ENCODE results near the gene ALDH9A1. TPM values are rescaled to one million over a fixed set of nuclear protein-coding genes. Genes with fewer than 3 reads are reported as not detected.

The ALDH9A1 gene
- 14.6 and 21.1 TPM in 2 replicates for total RNA-seq (2013; cell fraction: nucleolus; rRNA removed)
- total RNA-seq (2014; rRNA removed) (28.7 and 34.5 TPM in 2 replicates), total RNA-seq (2014; rRNA removed; fragmentation: Illumina TruSeq; extraction: Trizol) (30.6 and 30.9 TPM in 2 replicates), total RNA-seq (2021) (34.4 and 37.0 TPM in 2 replicates), polyA plus RNA-seq (2011; rRNA removed) (106 and 128 TPM in 2 replicates), polyA plus RNA-seq (2014; fragmentation: Illumina TruSeq; extraction: Trizol) (37.2 and 42.2 TPM in 2 replicates), polyA plus RNA-seq (2014; fragmentation: Nextera tagmentation; extraction: Ambion mirVana) (10 to 100 TPM; 25.7 to 35.6 TPM), polyA plus RNA-seq (2014; rRNA removed) (22.7 and 26.7 TPM in 2 replicates), polyA plus RNA-seq (2016; fragmentation: Nextera tagmentation; extraction: Ambion mirVana) (10 to 100 TPM; 49.1 to 51.5 TPM), polyA minus RNA-seq (2011; rRNA and poly(A)+ RNA removed) (47.6 and 80.2 TPM in 2 replicates), Bru-seq, nascent RNA (percentile 83 among the genes with signal in this experiment), BruChase-seq, experiment 1, labeled RNA remaining after a 6-hour chase (percentile 83 among the genes with signal in this experiment), BruChase-seq, experiment 2, labeled RNA remaining after a 2-hour chase (percentile 76 among the genes with signal in this experiment)
- 22.9 TPM for polyA plus RNA-seq (2011; ENCODE audit: low read depth)
- 36.1 and 36.4 TPM in 2 replicates for polyA plus RNA-seq (2011; cell fraction: cytosol; rRNA removed)
- 37.3 and 42.6 TPM in 2 replicates for polyA plus RNA-seq (2011; cell fraction: nucleus; rRNA removed)
- polyA plus RNA-seq (2012), result 24.0 and 33.1 TPM in 2 replicates
- 21.8 and 35.5 TPM in 2 replicates for polyA minus RNA-seq (2011; cell fraction: cytosol; rRNA and poly(A)+ RNA removed)
- polyA minus RNA-seq (2011; cell fraction: nucleus; rRNA and poly(A)+ RNA removed), result 13.7 and 23.9 TPM in 2 replicates
- long read RNA-seq, experiment 1, transcript ALDH9A1-201 (11 exons, 2,696 nt), result major isoform, 89 of 98 reads
- long read RNA-seq, experiment 1, partial matches to known transcripts, result 4 of 98 reads
- long read RNA-seq, experiment 1, other reads (novel, unspliced or antisense), result 5 of 98 reads
- long read RNA-seq, experiment 2, transcript ALDH9A1-201 (11 exons, 2,696 nt), result major isoform, 1,040 of 1,089 reads
- long read RNA-seq, experiment 2, partial matches to known transcripts, result 18 of 1,089 reads
- long read RNA-seq, experiment 2, other reads (novel, unspliced or antisense), result 31 of 1,089 reads

GRCh38 chr1:165697881-165698760, at the start of gene ALDH9A1:
TSS of gene ALDH9A1 (minus strand) at chr1:165698562. CDS start at chr1:165698558, 4 bp downstream.
- Histone ChIP-seq H2AFZ (ENCODE audit: control insufficient read depth, low read depth, low read length) (peak within 1 kb of the TSS; percentile 100), H3K4me2 (ENCODE audit: control insufficient read depth, insufficient read depth) (peak within 1 kb of the TSS; percentile 99), H3K9ac (ENCODE audit: control insufficient read depth, insufficient read depth, low read length) (peak within 1 kb of the TSS; percentile 87), H3K4me1 (ENCODE audit: control insufficient read depth, insufficient read depth, low read length) (no peaks in the 10 kb centered on the region; the same call in 1 of the 2 replicates), H3K27ac (ENCODE audit: control insufficient read depth, insufficient read depth) (peak within 1 kb of the TSS; percentile 93), H3K79me2 (ENCODE audit: control insufficient read depth, insufficient read depth, low read length) (peaks cover 29% of the 10 kb centered on the region), H3K36me3 (ENCODE audit: control insufficient read depth in 2 of 2, insufficient read depth in 2 of 2, low read length in 1 of 2) (peaks cover 0 to 3% of the 10 kb centered on the region in 2 experiments; a peak in 1 of 4 replicates), H4K20me1 (ENCODE audit: control insufficient read depth, insufficient read depth) (no peaks in the 10 kb centered on the region), H3K27me3 (replicated peaks in 1 of 2; ENCODE audit: control insufficient read depth in 2 of 2, insufficient read depth in 2 of 2, low read length in 1 of 2) (no peaks in the 10 kb centered on the region), H3K4me3 (peak within 1 kb of the TSS; percentile 73), H3K9me3 (replicated peaks; ENCODE audit: control insufficient read depth, insufficient read depth, low read length) (peaks cover 2% of the 10 kb centered on the region; the same call in 1 of the 3 replicates)
- ATAC-seq, result peak; percentile 95
- intact Hi-C loops (cut with micrococcal nuclease; ENCODE audit: unreplicated experiment) (loop anchor here (2.0 to 5.0 kb wide), 2 partner anchors 66 to 97 kb away; partner anchors contain the start of gene MGST3), in situ Hi-C loops (cut with MboI) (no loop called here)
- ChIA-PET SMC1A (ENCODE audit: uncharacterized antibody, unreplicated experiment) (interaction anchor here (0.9 to 3.9 kb wide), 16 partner anchors 11 to 217 kb away, joined by 3 to 39 read pairs (median 4); partner anchors contain the start of gene TMCO1), RAD21 (ENCODE audit: unreplicated experiment) (interaction anchor here (0.7 to 2.8 kb wide), 17 partner anchors 11 to 305 kb away, joined by 3 to 24 read pairs (median 4); partner anchors contain the start of genes MGST3 and TMCO1), POLR2A (interaction anchor here (0.5 to 2.7 kb wide), 9 partner anchors 12 to 161 kb away, joined by 3 to 13 read pairs (median 3); partner anchors contain the start of gene MGST3), CTCF (interaction anchor here (0.6 to 3.5 kb wide), 28 partner anchors 8 to 227 kb away, joined by 3 to 50 read pairs (median 5); partner anchors contain the start of genes MGST3 and TMCO1)
- BruUV-seq (replicated peaks), result no TSS peak
- peak; percentile 70 for FAIRE-seq
- peak; percentile 41 for DNase-seq (ENCODE audit: low read depth, low spot score)
- WGBS (ENCODE audit: insufficient coverage, insufficient replicate concordance, low lambda C conversion rate, missing lambda C conversion rate), result under 1% methylated on average over 64 of the region's 65 CpGs
- TF ChIP-seq ZNF622 (IDR thresholded peaks at IDR 0.05) (no peak), NBN (IDR thresholded peaks at IDR 0.05) (peak; percentile 93), ZBTB40 (IDR thresholded peaks at IDR 0.05; ENCODE audit: borderline replicate concordance) (peak; percentile 81), ZNF207 (IDR thresholded peaks at IDR 0.05; ENCODE audit: borderline replicate concordance) (0 out of 2 replicates have a peak, but pooled peaks have one; percentile 65), MXI1 (IDR thresholded peaks at IDR 0.05; ENCODE audit: low read depth, low read length) (peak; percentile 61), MEF2B (IDR thresholded peaks at IDR 0.05; ENCODE audit: partially characterized antibody, poor library complexity, severe bottlenecking) (no peak), GABPA (IDR thresholded peaks at IDR 0.05; ENCODE audit: low read depth) (peak; percentile 80), POLR2A (IDR thresholded peaks at IDR 0.05; ENCODE audit: low read depth, low read length) (peak; percentile 95), TARDBP (IDR thresholded peaks at IDR 0.05; ENCODE audit: borderline replicate concordance) (no peak), IRF5 (IDR thresholded peaks at IDR 0.05; ENCODE audit: borderline replicate concordance) (no peak)

All from GM12878 (cell line).